Fibroblast of skin of back (primary cell): ENCODE results near the gene MYRF.

Source experiments
- DNase-seq: peaks from one replicate; pipeline ENCODE4 v3.0.0-alpha.2; 2013

MYRF gene

GRCh38 chr11:61719978-61720377, 32.5 kb upstream of the MYRF start:
- no peak for DNase-seq

- no peak for DNase-seq
Observed at GRCh38 chr11:61720597-61720996, 31.8 kb upstream of the MYRF start.

- DNase-seq, result no peak
Observed at GRCh38 chr11:61724437-61724836, 28.0 kb upstream of the MYRF start.

DNA sequence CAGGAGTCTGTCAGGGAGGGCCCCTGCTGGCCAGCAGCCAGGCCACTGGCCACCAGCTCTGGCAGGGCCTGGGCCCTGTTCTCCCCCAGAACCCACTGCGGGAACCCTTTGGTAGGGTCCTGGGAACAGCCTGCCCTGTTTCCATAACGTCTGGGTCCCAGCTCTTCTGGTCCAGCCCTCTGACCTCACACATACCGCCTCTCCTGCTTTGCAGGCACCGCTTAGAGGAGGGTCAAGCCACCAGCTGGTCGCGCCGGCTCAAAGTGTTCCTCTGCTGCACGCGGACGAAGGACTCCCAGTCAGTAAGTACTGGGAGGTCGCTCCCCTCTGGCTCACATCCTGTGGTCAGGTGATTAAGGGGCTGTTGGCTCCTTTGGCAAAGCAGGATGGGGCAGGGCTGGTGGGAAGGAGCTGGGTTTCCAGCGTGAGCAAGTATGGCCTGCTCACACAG, 26.6 kb upstream of the MYRF start:
- no peak for DNase-seq

- no peak for DNase-seq
Observed at GRCh38 chr11:61726775-61727174, 25.7 kb upstream of the MYRF start.

GRCh38 chr11:61727401-61727811, 25.0 kb upstream of the MYRF start:
- no peak for DNase-seq

- DNase-seq, result no peak
Observed at GRCh38 chr11:61728066-61728939, 24.1 kb upstream of the MYRF start.

- DNase-seq, result peak; percentile 35
Observed at GRCh38 chr11:61728940-61729219, 23.6 kb upstream of the MYRF start.

GRCh38 chr11:61730240-61730994, 22.0 kb upstream of the MYRF start:
- DNase-seq, result no peak

GRCh38 chr11:61731211-61731951, 21.1 kb upstream of the MYRF start:
- DNase-seq, result no peak

GRCh38 chr11:61731952-61732675, 20.3 kb upstream of the MYRF start:
- no peak for DNase-seq

DNA sequence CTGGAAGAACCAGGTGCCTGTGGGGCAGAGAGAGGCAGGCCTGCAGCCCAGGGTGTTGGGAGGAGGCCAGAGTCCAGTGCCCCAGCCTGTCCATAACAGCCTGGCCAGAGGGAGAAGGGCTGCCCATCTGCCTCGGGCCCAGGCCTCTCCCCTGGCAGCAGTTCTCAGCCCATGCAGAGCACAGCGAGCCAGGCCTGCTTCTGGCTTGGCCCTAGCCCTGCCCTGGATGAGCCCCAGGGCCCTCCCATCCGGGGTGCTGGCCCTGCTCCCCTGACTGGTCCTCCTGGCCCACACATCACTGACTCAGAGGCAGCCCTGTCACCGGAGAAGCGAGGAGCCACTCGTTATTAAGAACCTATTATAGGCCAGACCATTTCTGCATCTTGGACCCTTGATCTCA, 19.7 kb upstream of the MYRF start:
- no peak for DNase-seq

DNA sequence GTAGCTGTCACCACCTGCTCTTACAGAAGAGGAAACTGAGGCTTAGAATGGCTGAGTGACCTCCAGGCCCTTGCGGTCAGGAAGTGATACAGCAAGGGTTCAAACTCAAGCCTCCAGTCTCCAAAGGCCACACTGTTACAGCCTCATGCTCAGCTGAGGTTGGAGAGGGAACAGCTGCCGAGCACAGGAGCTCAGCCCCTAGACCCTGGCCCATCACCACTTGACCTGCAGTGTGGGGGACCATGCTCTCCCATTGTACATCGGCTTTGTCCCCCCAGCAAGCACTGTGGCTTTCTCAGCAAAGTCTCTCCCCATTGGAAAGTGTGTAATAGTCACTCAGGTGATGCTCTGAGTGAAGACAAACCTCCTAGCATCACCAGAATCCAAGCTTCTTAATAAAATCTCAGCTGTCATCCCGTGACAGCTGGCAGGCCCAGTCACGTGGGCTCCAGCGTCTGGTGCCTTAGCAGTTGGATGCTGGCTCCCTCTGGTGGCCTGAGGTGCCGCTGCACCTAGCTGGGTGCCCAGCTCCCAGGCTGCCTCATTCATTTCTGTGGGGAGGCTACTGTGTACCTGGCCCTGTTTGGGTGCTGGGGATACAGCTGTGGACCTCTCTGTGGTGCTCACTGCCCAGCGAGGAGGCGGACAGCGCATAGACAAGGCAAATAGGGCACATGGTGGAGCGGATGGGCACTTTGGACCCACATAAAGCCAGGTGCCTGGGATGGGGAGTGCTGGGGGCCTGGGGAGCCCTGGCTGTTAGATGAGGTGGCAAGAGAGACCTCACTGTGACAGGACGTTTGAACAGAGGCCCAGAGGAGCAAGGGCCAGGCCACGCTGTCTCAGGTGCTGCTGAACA, 19.1 kb upstream of the MYRF start:
- DNase-seq, result peak; percentile 75

DNA sequence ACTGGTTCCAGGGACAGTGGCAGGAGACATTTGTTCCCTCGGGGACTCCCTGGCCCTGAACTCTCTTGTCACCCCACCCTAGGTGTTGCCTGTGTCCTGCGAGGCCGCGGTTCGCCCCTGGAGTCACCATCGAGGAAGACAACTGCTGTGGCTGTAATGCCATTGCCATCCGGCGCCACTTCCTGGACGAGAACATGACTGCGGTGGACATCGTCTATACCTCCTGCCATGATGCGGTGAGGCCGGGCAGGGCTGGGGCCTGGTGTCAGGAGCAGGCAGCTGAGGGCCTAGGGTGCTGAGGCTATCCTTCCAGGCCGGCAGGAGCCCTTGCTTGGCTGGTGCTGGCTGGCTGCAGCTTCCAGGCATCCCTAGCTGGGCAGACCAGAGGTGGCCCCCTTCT, 17.7 kb upstream of the MYRF start:
- no peak for DNase-seq

- no peak for DNase-seq
Observed at GRCh38 chr11:61735391-61735790, 17.0 kb upstream of the MYRF start.

DNA sequence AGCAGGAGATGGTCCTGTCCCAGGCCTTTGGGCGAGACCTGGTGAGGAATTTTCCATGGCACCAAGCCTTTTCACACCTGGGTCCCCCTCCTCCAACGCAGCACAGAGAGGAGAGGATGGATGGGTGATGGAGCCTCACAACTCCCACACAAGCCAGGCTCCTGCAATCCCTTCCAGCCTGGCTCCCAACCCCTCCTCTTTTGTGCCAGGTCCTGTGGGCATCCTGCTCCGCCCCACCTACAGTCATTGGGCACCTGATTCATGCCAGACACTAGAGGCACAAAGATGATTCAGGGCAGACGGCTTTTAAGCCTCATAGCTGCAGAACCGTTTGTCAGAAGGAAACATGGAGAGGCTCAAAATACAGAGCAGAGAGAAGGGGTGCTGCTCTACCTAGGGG, 16.1 kb upstream of the MYRF start:
- no peak for DNase-seq

DNA sequence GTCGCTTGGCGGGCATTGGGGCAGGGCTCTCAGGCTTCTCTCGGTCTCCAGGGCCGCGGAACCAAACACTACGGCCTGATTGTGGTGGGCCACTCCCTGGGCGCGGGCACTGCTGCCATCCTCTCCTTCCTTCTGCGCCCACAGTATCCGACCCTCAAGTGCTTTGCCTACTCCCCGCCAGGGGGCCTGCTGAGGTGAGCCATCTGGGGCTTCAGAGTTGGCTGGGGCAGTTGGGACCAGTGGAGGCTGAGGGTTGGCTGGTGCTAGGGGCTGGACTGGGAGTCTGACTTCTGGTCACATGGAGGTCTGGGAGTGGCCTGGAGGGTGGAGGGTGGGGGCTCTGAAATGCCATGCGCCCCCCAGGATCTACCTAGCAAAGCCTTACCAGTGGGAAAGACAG, 15.3 kb upstream of the MYRF start:
- no peak for DNase-seq

DNA sequence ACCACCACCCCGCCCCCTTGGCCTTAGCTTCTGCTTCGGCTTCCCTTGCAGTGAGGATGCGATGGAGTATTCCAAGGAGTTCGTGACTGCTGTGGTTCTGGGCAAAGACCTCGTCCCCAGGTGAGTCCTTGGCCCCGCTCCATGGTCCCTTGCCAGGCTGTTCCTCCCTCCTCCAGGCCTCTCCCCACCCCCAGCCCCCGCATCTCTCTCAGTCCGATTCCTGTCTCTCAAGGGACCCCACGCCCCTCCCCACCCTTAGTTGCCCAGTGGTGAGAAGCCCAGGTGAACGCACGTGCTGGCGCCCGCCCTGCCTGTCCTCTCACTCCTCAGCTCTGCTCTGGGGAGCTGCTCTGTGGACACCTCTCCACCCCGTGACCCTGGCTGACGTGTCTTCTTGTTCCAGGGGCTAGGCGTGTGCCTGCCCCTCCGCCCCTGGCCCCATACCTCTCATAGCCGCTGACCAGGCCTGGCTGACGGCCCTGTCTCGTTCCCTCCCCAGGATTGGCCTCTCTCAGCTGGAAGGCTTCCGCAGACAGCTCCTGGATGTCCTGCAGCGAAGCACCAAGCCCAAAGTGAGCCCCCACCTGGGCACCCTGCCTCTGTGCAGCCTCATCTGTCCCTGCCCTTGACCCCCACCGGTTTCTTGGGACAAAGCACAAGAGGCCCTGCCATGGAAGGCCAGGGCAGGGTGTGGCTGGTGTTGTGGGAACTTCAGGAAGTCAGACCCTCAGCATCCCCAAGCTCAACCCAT, 14.6 kb upstream of the MYRF start:
- DNase-seq, result no peak

- no peak for DNase-seq
Observed at GRCh38 chr11:61738776-61739175, 13.7 kb upstream of the MYRF start.

- no peak for DNase-seq
Observed at GRCh38 chr11:61739413-61739812, 13.0 kb upstream of the MYRF start.

DNA sequence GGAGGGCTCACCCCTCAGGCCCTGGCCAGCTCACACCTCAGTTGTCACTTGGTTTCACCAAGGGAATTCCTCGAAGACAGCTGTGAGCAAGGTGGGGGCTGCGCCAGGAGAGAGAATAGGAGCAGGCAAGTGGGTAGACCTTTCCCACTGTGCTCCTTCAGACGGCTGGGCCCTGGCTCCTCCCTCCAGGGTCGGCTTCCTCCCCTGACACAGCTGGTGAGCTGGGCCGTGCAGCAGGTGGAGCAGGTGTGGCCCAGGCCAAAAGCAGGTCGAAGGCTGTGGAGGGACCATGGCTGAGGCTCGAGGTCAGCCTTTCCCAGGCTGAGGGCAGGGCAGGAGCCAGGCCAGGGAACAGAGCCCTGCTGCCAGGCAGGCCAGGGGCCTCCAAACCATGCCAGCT, 12.5 kb upstream of the MYRF start:
- no peak for DNase-seq
